Measurements from ENCODE around the gene LCN10.
"Not testable (repeated sequence)": the region's sequence is repeated elsewhere in the genome, so short reads cannot be mapped to it uniquely, and the experiment has no call there.

DNA sequence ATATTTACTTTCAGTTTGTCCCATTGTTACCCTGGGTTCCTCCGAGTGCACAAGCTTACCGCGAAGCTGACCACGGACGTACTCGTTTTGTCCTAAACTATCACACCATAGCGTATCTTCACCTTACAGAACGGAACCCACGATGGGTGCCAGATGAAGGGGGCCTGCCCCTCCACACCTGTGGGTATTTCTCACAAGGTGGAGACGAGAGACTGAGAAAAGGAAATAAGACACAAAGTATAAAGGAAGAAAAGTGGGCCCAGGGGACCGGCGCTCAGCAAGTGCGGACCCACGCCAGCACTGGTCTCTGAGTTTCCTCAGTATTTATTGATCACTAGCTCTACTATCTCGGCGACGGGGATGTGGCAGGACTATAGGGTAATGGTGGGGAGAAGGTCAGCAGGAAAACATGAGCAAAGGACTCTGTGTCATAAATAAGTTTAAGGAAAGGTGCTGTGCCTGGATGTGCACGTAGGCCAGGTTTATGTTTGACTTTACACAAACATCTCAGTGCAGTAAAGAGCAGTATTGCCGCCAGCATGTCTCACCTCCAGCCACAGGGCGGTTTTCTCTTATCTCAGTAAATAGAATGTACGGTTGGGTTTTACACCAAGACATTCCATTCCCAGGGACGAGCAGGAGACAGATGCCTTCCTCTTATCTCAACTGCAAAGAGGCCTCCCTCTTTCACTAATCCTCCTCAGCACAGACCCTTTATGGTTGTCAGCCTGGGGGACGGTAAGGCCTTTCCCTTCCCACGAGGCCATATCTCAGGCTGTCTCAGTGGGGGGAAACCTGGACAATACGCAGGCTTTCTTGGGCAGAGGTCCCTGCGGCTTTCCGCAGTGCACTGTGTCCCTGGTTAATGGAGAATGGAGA, 46.1 kb upstream of the LCN10 start:
- TF ChIP-seq, protein P1, sequence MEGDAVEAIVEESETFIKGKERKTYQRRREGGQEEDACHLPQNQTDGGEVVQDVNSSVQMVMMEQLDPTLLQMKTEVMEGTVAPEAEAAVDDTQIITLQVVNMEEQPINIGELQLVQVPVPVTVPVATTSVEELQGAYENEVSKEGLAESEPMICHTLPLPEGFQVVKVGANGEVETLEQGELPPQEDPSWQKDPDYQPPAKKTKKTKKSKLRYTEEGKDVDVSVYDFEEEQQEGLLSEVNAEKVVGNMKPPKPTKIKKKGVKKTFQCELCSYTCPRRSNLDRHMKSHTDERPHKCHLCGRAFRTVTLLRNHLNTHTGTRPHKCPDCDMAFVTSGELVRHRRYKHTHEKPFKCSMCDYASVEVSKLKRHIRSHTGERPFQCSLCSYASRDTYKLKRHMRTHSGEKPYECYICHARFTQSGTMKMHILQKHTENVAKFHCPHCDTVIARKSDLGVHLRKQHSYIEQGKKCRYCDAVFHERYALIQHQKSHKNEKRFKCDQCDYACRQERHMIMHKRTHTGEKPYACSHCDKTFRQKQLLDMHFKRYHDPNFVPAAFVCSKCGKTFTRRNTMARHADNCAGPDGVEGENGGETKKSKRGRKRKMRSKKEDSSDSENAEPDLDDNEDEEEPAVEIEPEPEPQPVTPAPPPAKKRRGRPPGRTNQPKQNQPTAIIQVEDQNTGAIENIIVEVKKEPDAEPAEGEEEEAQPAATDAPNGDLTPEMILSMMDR (IDR thresholded peaks at IDR 0.05; ENCODE audit: low read length) = not testable (repeated sequence)
- not testable (repeated sequence) for TF ChIP-seq EZH2 (IDR thresholded peaks at IDR 0.05; ENCODE audit: borderline replicate concordance, low read length)
